Natural killer cell (primary cell): ENCODE measurements around the gene CGRRF1. TPM values are rescaled to one million over a fixed set of nuclear protein-coding genes. Genes with fewer than 3 reads are reported as not detected.

ENCODE experiments used
- ATAC-seq, 3 donors: fragments of 150-1000 bp in 2 of 3; fragments of 200-7000 bp in 1 of 3; cut with Tn5 transposase; 1 replicate in 1 of 3; 2 replicates in 2 of 3; pipeline ENCODE4 v1.10.0; 2021; ENCODE audit warnings: mild to moderate bottlenecking in 2 of 3, moderate library complexity in 2 of 3
- DNase-seq, 2 donors: peaks; one replicate each; pipeline versions ENCODE4 v3.0.0 to v3.0.0-alpha.2; 2013 to 2021; ENCODE audit warnings: mixed read lengths in 1 of 2
- H3K27ac ChIP-seq: one replicate; pipeline ENCODE4 v1.5.1; 2013; ENCODE audit warnings: mild to moderate bottlenecking, low read length
- H3K27me3 ChIP-seq: one replicate; pipeline ENCODE4 v1.6.1; 2013; ENCODE audit warnings: low read length; ENCODE audit not compliant: control insufficient read depth, insufficient read depth
- H3K36me3 ChIP-seq: one replicate; pipeline ENCODE4 v1.6.1; 2013; ENCODE audit warnings: low read length; ENCODE audit not compliant: control insufficient read depth, insufficient read depth
- H3K4me1 ChIP-seq: one replicate; pipeline ENCODE4 v1.6.1; 2013; ENCODE audit warnings: low read length; ENCODE audit not compliant: control insufficient read depth, insufficient read depth
- H3K4me3 ChIP-seq: one replicate; pipeline ENCODE4 v1.5.1; 2013; ENCODE audit warnings: low read length
- H3K9me3 ChIP-seq: one replicate; pipeline ENCODE4 v1.6.1; 2013; ENCODE audit warnings: low read length; ENCODE audit not compliant: control insufficient read depth, insufficient read depth
- H3K27ac Mint-ChIP-seq, 2 donors: one replicate each; pipeline ENCODE4 v1.8.0; 2022; ENCODE audit warnings: mild to moderate bottlenecking in 2 of 2, mixed read lengths in 2 of 2, moderate library complexity in 1 of 2
- H3K27me3 Mint-ChIP-seq, 2 donors: one replicate each; pipeline ENCODE4 v1.8.0; 2022; ENCODE audit warnings: low read depth in 2 of 2, mixed read lengths in 2 of 2
- H3K36me3 Mint-ChIP-seq: one replicate; pipeline ENCODE4 v1.8.0; 2022; ENCODE audit warnings: mixed read lengths
- H3K4me1 Mint-ChIP-seq, 2 donors: one replicate each; pipeline ENCODE4 v1.8.0; 2022; ENCODE audit warnings: mixed read lengths in 2 of 2
- H3K4me3 Mint-ChIP-seq: one replicate; pipeline ENCODE4 v1.8.0; 2022; ENCODE audit warnings: mild to moderate bottlenecking, moderate library complexity, mixed read lengths
- H3K9me3 Mint-ChIP-seq, 2 donors: one replicate each; pipeline ENCODE4 v1.8.0; 2022; ENCODE audit warnings: mixed read lengths in 2 of 2
- CTCF ChIP-seq: fragments of 200-600 bp; IDR thresholded peaks from one replicate; pipeline ENCODE4 v1.8.0; 2022; ENCODE audit warnings: antibody characterized with exemption
- WGBS: methylation state at CpG from one replicate; pipeline ENCODE4 v1.1.7; 2013; ENCODE audit warnings: missing lambda C conversion rate; ENCODE audit not compliant: insufficient coverage; 5-methylcytosine and 5-hydroxymethylcytosine counted together
- intact Hi-C: fragments of 100-400 bp; cut with micrococcal nuclease; formaldehyde crosslinking; loops from one replicate; pipeline ENCODE4 v1.14.2; 2022
- total RNA-seq, 4 donors: library from RNA; stranded (reverse); fragments of 120-200 nt in 1 of 4; gene quantifications; one replicate each; pipeline versions ENCODE4 v1.2.3 to v1.2.4, GENCODE V29; 2013 to 2022

The CGRRF1 gene
- total RNA-seq, 3 donors from 2014 or later (not counting 1 experiment from before 2014, with no cell fraction given): 25.4 to 30.1 (median 26.7) TPM

- Histone ChIP-seq H3K36me3 (no peaks in the 10 kb centered on the region), H3K4me3 (peak overlapping the region; percentile 88), H3K9me3 (no peaks in the 10 kb centered on the region), H3K27ac (peak overlapping the region; percentile 88), H3K4me1 (peaks cover 24% of the 10 kb centered on the region), H3K27me3 (no peaks in the 10 kb centered on the region)
- DNase-seq (peak in 1 of 2 donors; percentile 58), ATAC-seq (no peak)
- Mint-ChIP-seq H3K27ac (peak overlapping the region; percentile 82 to 86), H3K9me3 (no peaks in the 10 kb centered on the region), H3K4me1 (peaks cover 50 to 59% of the 10 kb centered on the region in 2 donors), H3K27me3 (no peaks in the 10 kb centered on the region), H3K4me3 (peak overlapping the region; percentile 94), H3K36me3 (no peaks in the 10 kb centered on the region)
- TF ChIP-seq CTCF: no peak
- 0% methylated on average over 9 of the region's 9 CpGs for WGBS
- intact Hi-C loops: loop anchor here (1.0 to 2.0 kb wide), 3 partner anchors 21 to 91 kb away; partner anchors contain the start of genes CDKN3, CGRRF1 and CNIH1
These were observed 21.4 kb upstream of the CGRRF1 start for GRCh38 chr14:54488318-54488645.

- Mint-ChIP-seq H3K4me1 (peaks cover 50 to 57% of the 10 kb centered on the region in 2 donors), H3K9me3 (no peaks in the 10 kb centered on the region)
These were observed 20.9 kb upstream of the CGRRF1 start, which contains the start of gene GMFB for GRCh38 chr14:54488646-54489317. Gene GMFB, minus strand, starts transcription at chr14:54488980. Its CDS starts 53 bp downstream, at chr14:54488927.

GRCh38 chr14:54489318-54489683 is 20.4 kb upstream of the CGRRF1 start:
- intact Hi-C loops: loop anchor here (2.0 kb wide), 2 partner anchors 48 to 92 kb away; partner anchors contain the start of genes CDKN3 and CNIH1
- Histone ChIP-seq H3K27ac (peak overlapping the region; percentile 88), H3K27me3 (no peaks in the 10 kb centered on the region), H3K36me3 (no peaks in the 10 kb centered on the region), H3K4me1 (peaks cover 24% of the 10 kb centered on the region), H3K4me3 (peak overlapping the region; percentile 88), H3K9me3 (no peaks in the 10 kb centered on the region)
- H3K4me1 Mint-ChIP-seq: peaks cover 48 to 52% of the 10 kb centered on the region in 2 donors
- no peaks in the 10 kb centered on the region for H3K36me3 Mint-ChIP-seq
- no peak for ATAC-seq
- no peak for DNase-seq
- H3K4me3 Mint-ChIP-seq: peak overlapping the region; percentile 85
- H3K27me3 Mint-ChIP-seq: no peaks in the 10 kb centered on the region
- H3K9me3 Mint-ChIP-seq: no peaks in the 10 kb centered on the region
- WGBS: 44% methylated on average over 5 of the region's 5 CpGs
- no peak for TF ChIP-seq CTCF
- peak overlapping the region; percentile 82 to 86 for H3K27ac Mint-ChIP-seq

More at GRCh38 chr14:54488646-54489317, 20.9 kb upstream of the CGRRF1 start, which contains the start of gene GMFB:
- Histone ChIP-seq H3K27ac (peak within 1 kb of the TSS; percentile 88), H3K4me1 (peaks cover 24% of the 10 kb centered on the region), H3K4me3 (peak within 1 kb of the TSS; percentile 88), H3K36me3 (no peaks in the 10 kb centered on the region), H3K27me3 (no peaks in the 10 kb centered on the region), H3K9me3 (no peaks in the 10 kb centered on the region)
- Mint-ChIP-seq H3K36me3 (no peaks in the 10 kb centered on the region), H3K4me3 (peak within 1 kb of the TSS; percentile 94), H3K27ac (peak within 1 kb of the TSS; percentile 82 to 86), H3K27me3 (no peaks in the 10 kb centered on the region)
- no peak for TF ChIP-seq CTCF
- under 1% methylated on average over 50 of the region's 51 CpGs for WGBS
- ATAC-seq (peak; percentile 95 to 98 (median 97)), DNase-seq (peak; percentile 86 to 93)
- intact Hi-C loops: loop anchor here (1.0 to 2.0 kb wide), 3 partner anchors 21 to 92 kb away; partner anchors contain the start of genes CDKN3, CGRRF1 and CNIH1
